ENCODE measurements around the gene SLC1A1.

GRCh38 chr9:4497855-4498254, 7.6 kb downstream of the SLC1A1 start:
- TF ChIP-seq CTCF (IDR thresholded peaks at IDR 0.05; ENCODE audit: low read depth, low read length, missing input control) (no peak), RAD21 (IDR thresholded peaks at IDR 0.05) (peak in 1 of 2 donors; percentile 20), REST (IDR thresholded peaks at IDR 0.05) (no peak), ZBTB33 (IDR thresholded peaks at IDR 0.05) (no peak), MAX (IDR thresholded peaks at IDR 0.05) (no peak), JUND (IDR thresholded peaks at IDR 0.05) (no peak), GABPA (IDR thresholded peaks at IDR 0.05 in 1 of 2, conservative IDR thresholded peaks at IDR 0.05 in 1 of 2) (no peak), YY1 (IDR thresholded peaks at IDR 0.05) (peak; percentile 16), TAF1 (conservative IDR thresholded peaks at IDR 0.05) (no peak)
